Testis (tissue), 2 donors: ENCODE results near the gene CA10.

Source experiments
- CTCF ChIP-seq, 3 experiments: fragments of 450-650 bp in 2 of 3; fragments of 200-600 bp in 1 of 3; sonication (generic) in 1 of 3; IDR thresholded peaks; one replicate each; pipeline ENCODE4 v1.5.1; 2016 to 2019; ENCODE audit warnings: antibody characterized with exemption in 3 of 3, mild to moderate bottlenecking in 2 of 3, moderate library complexity in 1 of 3
- POLR2A ChIP-seq: fragments of 450-650 bp; IDR thresholded peaks from one replicate; pipeline ENCODE4 v1.6.1; 2017; ENCODE audit warnings: antibody characterized with exemption, mild to moderate bottlenecking, moderate library complexity

- no peak for TF ChIP-seq CTCF (IDR thresholded peaks at IDR 0.05)
- no peak for TF ChIP-seq POLR2A
These were observed 245.6 kb downstream of the CA10 start for GRCh38 chr17:51912939-51913338.
